ENCODE results near the gene AIFM3. TPM values are rescaled to one million over a fixed set of nuclear protein-coding genes. Genes with fewer than 3 reads are reported as not detected.

The AIFM3 gene
- total and polyA plus RNA-seq, 2 of the 13 experiments (the other 11 are each of a cell fraction or from before 2014, with no cell fraction given), result 9.0 to 15.3 TPM

DNA sequence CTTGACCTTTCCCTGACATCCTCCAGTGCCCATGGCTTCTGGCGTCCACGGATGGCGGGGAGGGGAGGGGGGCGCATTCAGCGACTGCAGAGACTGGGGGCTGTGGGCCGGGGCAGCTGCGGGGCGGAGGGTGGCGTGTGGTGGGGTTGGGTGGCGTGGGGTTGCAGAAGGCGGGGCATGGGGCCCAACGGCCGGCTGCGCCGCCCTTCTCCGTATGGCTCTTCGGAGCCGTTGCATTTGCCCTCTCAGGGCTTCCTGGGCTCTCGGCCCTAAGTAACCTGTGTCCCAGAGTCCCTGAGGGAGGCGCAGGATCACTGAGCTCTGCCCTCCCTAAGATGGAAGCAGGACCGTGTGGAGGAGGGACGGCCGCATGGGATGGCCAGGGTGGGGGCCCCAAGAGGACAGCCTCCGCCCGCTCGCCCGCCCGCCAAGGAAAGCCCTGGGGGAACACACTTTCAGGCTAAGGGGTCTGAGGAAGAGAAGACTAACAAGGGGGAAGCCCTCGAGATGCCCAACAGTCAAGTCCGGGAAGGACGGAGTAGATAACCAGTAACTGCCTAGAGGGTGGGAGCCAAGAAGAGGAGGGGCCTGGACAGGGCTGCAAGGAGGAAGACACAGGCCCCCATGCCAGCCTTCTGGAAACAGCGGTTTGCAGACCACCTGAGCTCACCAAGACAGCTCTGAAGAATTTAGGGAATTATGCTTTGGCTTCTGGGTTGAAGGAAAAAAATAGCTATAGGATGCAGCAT, 9.2 kb upstream of the AIFM3 start (continued):
- TF ChIP-seq ZSCAN31 (CRISPR knock-in tag; IDR thresholded peaks at IDR 0.05; ENCODE audit: low read depth) (no peak), ZNF564 (CRISPR knock-in tag; IDR thresholded peaks at IDR 0.05) (0 out of 2 replicates have a peak, but pooled peaks have one; percentile 42), SPEN (CRISPR knock-in tag; IDR thresholded peaks at IDR 0.05; ENCODE audit: low read depth) (0 out of 2 replicates have a peak, but pooled peaks have one; percentile 6), HMG20B (CRISPR knock-in tag; conservative IDR thresholded peaks at IDR 0.05) (0 out of 2 replicates have a peak, but pooled peaks have one; percentile 16), KLF15 (CRISPR knock-in tag; IDR thresholded peaks at IDR 0.05; ENCODE audit: borderline replicate concordance) (no peak), EZH2 (conservative IDR thresholded peaks at IDR 0.05; ENCODE audit: low read depth, low read length) (no peak), HOXA5 (CRISPR knock-in tag; IDR thresholded peaks at IDR 0.05) (0 out of 2 replicates have a peak, but pooled peaks have one; percentile 48), ZNF792 (CRISPR knock-in tag; IDR thresholded peaks at IDR 0.05) (0 out of 2 replicates have a peak, but pooled peaks have one; percentile 40), PHF21A (CRISPR knock-in tag; IDR thresholded peaks at IDR 0.05) (0 out of 2 replicates have a peak, but pooled peaks have one; percentile 56), RARA (CRISPR knock-in tag; IDR thresholded peaks at IDR 0.05) (peak; percentile 40; the same call in 1 of the 2 replicates), CREB1 (IDR thresholded peaks at IDR 0.05) (no peak), CREB1 (CRISPR knock-in tag; IDR thresholded peaks at IDR 0.05) (no peak), DMAP1 (CRISPR knock-in tag; IDR thresholded peaks at IDR 0.05) (peak; percentile 14; the same call in 1 of the 2 replicates)
- TF ChIP-seq, protein P1, sequence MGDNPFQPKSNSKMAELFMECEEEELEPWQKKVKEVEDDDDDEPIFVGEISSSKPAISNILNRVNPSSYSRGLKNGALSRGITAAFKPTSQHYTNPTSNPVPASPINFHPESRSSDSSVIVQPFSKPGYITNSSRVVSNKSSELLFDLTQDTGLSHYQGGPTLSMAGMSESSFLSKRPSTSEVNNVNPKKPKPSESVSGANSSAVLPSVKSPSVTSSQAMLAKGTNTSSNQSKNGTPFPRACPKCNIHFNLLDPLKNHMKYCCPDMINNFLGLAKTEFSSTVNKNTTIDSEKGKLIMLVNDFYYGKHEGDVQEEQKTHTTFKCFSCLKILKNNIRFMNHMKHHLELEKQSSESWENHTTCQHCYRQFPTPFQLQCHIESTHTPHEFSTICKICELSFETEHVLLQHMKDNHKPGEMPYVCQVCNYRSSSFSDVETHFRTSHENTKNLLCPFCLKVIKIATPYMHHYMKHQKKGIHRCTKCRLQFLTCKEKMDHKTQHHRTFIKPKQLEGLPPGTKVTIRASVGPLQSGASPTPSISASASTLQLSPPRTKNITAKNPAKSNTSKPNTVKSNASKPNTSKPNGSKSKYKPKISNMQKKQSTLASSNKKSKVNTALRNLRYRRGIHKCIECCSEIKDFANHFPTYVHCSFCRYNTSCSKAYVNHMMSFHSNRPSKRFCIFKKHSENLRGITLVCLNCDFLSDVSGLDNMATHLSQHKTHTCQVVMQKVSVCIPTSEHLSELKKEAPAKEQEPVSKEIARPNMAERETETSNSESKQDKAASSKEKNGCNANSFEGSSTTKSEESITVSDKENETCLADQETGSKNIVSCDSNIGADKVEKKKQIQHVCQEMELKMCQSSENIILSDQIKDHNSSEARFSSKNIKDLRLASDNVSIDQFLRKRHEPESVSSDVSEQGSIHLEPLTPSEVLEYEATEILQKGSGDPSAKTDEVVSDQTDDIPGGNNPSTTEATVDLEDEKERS (CRISPR knock-in tag; IDR thresholded peaks at IDR 0.05), result 0 out of 2 replicates have a peak, but pooled peaks have one; percentile 18
- TF ChIP-seq, protein P2, sequence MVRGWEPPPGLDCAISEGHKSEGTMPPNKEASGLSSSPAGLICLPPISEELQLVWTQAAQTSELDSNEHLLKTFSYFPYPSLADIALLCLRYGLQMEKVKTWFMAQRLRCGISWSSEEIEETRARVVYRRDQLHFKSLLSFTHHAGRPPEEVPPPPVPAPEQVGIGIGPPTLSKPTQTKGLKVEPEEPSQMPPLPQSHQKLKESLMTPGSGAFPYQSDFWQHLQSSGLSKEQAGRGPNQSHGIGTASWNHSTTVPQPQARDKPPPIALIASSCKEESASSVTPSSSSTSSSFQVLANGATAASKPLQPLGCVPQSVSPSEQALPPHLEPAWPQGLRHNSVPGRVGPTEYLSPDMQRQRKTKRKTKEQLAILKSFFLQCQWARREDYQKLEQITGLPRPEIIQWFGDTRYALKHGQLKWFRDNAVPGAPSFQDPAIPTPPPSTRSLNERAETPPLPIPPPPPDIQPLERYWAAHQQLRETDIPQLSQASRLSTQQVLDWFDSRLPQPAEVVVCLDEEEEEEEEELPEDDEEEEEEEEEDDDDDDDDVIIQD (CRISPR knock-in tag; IDR thresholded peaks at IDR 0.05; ENCODE audit: low read depth), result no peak
- TF ChIP-seq, protein P3, sequence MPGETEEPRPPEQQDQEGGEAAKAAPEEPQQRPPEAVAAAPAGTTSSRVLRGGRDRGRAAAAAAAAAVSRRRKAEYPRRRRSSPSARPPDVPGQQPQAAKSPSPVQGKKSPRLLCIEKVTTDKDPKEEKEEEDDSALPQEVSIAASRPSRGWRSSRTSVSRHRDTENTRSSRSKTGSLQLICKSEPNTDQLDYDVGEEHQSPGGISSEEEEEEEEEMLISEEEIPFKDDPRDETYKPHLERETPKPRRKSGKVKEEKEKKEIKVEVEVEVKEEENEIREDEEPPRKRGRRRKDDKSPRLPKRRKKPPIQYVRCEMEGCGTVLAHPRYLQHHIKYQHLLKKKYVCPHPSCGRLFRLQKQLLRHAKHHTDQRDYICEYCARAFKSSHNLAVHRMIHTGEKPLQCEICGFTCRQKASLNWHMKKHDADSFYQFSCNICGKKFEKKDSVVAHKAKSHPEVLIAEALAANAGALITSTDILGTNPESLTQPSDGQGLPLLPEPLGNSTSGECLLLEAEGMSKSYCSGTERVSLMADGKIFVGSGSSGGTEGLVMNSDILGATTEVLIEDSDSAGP (CRISPR knock-in tag; IDR thresholded peaks at IDR 0.05; ENCODE audit: borderline replicate concordance), result 0 out of 2 replicates have a peak, but pooled peaks have one; percentile 12
- TF ChIP-seq, protein P4, sequence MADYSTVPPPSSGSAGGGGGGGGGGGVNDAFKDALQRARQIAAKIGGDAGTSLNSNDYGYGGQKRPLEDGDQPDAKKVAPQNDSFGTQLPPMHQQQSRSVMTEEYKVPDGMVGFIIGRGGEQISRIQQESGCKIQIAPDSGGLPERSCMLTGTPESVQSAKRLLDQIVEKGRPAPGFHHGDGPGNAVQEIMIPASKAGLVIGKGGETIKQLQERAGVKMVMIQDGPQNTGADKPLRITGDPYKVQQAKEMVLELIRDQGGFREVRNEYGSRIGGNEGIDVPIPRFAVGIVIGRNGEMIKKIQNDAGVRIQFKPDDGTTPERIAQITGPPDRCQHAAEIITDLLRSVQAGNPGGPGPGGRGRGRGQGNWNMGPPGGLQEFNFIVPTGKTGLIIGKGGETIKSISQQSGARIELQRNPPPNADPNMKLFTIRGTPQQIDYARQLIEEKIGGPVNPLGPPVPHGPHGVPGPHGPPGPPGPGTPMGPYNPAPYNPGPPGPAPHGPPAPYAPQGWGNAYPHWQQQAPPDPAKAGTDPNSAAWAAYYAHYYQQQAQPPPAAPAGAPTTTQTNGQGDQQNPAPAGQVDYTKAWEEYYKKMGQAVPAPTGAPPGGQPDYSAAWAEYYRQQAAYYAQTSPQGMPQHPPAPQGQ (CRISPR knock-in tag; IDR thresholded peaks at IDR 0.05; ENCODE audit: borderline replicate concordance), result no peak
- TF ChIP-seq, protein P5, sequence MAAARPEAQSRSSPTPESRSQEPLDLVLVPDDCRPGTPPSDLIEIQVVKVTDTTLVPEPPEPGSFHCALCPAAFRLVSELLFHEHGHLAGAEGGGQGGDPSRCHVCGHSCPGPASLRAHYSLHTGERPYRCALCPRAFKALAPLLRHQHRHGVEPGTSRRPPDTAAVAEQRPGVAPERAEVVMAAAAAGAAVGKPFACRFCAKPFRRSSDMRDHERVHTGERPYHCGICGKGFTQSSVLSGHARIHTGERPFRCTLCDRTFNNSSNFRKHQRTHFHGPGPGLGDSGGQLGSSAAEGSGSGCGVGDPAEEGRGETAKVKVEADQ (CRISPR knock-in tag; IDR thresholded peaks at IDR 0.05; ENCODE audit: borderline replicate concordance), result 0 out of 2 replicates have a peak, but pooled peaks have one; percentile 37
